Fibroblast of skin of right quadriceps (primary cell): ENCODE results near the gene ZNF438.
"Not testable (repeated sequence)": the region's sequence is repeated elsewhere in the genome, so short reads cannot be mapped to it uniquely, and the experiment has no call there.

ENCODE experiments used
- DNase-seq: peaks from one replicate; pipeline ENCODE4 v3.0.0-alpha.2; 2013

Gene ZNF438

DNA sequence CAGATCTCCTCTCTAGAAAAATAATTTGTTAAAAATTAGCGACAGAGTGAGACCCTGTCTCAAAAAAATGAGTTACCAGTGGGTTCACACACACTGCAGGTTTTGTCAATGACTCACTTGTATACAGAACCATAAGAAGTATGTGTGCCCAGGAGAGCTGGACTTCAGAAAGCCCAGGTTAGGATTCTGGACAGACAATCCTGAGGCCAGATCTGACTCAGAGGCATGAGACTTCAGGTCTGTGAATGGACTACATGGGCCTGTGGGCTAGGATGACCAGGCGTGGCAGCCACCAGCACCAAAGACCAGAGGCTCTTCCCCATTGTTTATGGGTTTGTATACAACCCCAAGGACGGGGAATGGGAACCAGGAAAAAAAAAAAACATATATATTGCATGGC lies 9.3 kb upstream of the ZNF438 start:
- DNase-seq: no peak

DNA sequence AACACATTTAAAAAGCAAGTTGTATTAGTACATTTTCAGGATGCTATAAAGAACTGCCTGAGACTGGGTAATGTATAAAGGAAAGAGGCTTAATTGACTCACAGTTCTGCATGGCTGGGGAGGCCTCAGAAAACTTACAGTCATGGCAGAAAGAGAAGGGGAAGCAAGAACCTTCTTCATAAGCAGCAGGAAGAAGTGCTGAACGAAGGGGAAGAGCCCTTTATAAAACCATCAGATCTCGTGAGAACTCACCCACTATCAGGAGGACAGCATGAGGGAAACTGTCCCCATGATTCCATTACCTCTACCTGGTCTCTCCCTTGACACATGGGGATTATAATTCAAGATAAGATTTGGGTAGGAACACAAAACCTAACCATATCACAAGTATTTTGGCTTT lies 7.3 kb upstream of the ZNF438 start:
- DNase-seq: not testable (repeated sequence)

- DNase-seq: no peak
Measured at GRCh38 chr10:31037749-31038148, 6.1 kb upstream of the ZNF438 start.

DNA sequence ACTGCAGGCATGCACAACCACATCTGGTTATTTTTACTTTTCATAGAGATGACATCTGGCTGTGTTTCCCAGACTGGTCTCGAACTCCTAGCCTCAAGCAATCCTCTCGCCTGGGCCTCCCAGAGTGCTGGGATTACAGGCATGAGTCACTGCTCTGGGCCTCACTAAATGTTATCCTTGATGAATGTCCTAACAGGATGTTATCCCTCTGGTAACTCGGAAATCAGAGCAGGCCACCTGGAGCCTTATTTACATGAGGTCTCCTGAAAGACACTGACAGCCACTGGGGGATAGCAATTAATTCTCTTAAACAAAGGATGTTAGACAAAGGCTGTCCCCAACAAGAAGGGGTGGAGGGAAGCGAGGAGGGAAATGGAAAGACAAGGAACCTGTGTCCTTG lies 4.5 kb upstream of the ZNF438 start:
- peak; percentile 50 for DNase-seq

DNA sequence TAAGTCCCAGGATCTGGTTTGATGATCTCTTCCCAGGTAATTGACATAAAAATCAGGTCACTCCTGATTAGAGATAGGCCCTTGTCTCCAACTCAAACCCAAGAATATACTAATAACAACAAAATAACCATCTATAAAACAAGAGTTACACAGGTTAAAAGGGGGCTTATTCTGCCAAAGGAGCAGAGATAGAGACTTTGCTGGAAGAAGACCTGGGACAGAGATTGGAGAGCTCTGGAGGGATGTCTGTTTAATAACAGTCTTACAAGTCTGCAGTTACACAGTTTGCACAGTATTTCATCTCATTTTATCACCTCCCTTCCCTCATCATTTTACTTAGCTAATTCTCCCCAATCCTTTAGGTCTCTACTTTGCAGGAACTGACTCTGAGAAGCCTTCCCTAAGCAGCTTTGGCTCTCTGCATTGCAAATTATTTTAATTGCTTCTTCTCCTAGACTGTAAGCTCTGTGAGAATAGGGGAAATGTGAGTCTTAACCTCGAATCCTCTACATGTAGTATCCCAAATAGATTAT lies 3.7 kb upstream of the ZNF438 start:
- no peak for DNase-seq

- DNase-seq: peak; percentile 94
Measured at GRCh38 chr10:31034098-31034909, 2.6 kb upstream of the ZNF438 start.

GRCh38 chr10:31033147-31033546 lies 1.5 kb upstream of the ZNF438 start:
- DNase-seq: no peak

GRCh38 chr10:31032258-31033132 lies 830 bp upstream of the ZNF438 start:
- peak; percentile 95 for DNase-seq

DNA sequence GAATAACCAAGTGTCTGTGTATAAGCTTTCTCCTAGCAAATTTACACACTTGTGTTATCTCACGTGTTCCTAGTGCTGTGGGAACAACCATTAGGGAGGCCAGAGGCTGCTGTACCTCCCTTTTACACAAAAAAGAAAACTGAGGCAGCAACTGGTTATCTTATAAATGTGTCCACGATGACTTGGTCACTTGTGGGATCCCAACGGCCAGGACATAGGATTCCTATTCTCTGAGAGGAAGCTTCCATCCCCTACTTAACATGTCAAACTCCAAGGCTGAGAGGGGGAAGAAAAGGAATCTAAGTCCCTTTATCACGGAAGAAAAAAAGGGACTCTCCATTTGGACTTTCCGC lies 484 bp downstream of the ZNF438 start:
- DNase-seq: no peak

GRCh38 chr10:31030800-31031199 lies 865 bp downstream of the ZNF438 start:
- DNase-seq: no peak

GRCh38 chr10:31030260-31030659 lies 1.4 kb downstream of the ZNF438 start:
- no peak for DNase-seq

GRCh38 chr10:31028081-31028480 lies 3.6 kb downstream of the ZNF438 start:
- peak; percentile 39 for DNase-seq

DNA sequence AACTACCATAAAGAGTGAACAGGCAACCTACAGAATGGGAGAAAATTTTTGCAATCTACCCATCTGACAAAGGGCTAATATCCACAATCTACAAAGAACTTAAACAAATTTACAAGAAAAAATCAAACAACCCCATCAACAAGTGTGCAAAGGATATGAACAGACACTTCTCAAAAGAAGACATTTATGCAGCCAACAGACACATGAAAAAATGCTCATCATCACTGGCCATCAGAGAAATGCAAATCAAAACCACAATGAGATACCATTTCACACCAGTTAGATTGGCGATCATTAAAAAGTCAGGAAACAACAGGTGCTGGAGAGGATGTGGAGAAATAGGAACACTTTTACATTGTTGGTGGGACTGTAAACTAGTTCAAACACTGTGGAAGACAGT lies 5.4 kb downstream of the ZNF438 start:
- not testable (repeated sequence) for DNase-seq

DNA sequence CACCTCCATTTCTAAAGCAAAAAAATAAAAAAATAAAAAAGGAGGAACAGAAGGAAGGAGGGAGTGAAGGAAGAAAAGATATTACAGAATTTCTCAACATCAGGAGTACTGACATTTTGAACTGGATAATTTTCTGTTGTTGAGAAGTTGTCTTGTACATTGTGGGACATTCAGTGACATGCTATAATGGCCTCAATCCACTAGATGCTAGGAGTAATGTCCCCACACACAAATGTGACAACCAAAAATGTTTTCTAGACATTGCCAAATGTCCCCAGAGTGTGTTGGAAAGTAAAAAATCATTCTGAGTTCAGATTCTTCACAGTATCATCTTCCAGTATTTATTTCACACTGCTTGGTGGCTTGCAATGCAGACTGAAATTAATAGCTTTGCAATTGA lies 6.5 kb downstream of the ZNF438 start:
- DNase-seq: no peak

DNA sequence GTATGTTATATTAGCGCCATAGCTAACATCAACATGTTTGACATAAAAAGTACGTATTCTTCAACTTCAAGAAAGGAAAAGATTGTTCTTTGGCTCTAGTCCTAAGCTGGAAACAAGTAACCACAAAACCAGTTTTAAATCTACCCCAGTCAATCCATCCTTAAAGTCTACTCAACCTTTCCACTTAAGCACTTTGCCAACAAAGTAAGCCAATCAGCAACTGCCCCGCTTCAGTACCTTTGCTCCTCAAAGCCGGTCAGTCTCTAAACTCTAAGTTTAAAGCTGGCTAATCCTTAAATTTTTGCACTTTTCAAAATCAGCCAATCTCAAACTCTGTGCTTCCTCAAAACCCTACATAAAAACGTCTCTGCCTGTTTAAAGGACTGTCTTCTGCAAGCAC lies 8.1 kb downstream of the ZNF438 start:
- no peak for DNase-seq

GRCh38 chr10:31020209-31020608 lies 11.5 kb downstream of the ZNF438 start:
- no peak for DNase-seq

DNA sequence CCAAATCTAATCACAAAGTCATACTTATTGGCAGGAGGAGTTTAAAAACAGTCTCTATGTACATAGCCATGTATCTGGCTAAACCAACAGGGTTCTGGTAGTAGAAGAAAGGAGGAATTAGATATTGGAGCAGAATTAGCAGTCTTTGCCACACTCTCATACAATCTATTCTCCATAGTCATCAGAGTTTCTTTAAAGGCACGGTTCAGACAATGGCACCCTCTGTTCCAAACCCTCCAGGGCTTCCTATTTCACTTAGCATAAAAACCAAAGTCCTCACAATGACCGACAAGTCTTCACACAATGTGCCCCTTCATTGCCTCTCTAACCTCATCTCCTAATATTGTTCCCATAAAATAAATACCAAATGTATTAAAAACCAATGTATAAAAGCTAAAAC lies 12.7 kb downstream of the ZNF438 start:
- no peak for DNase-seq

DNA sequence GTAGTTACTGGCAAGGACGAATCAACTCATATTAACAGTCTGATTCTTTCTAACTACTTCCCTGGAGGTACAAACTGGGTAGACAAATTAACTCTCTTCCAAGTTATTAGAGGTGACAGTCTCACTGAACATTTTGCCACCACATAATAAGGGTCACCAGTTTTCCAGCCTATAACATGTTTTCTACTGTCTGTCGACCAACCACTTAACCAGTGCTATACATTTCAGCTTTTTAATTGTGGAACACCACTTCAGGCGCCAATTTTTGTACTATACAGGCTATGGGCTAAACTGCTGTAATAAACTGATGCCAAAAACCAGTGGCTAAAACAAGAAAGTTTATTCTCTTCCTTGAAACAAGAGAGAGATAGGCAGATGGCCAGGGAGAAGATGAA lies 13.3 kb downstream of the ZNF438 start:
- DNase-seq: no peak

DNA sequence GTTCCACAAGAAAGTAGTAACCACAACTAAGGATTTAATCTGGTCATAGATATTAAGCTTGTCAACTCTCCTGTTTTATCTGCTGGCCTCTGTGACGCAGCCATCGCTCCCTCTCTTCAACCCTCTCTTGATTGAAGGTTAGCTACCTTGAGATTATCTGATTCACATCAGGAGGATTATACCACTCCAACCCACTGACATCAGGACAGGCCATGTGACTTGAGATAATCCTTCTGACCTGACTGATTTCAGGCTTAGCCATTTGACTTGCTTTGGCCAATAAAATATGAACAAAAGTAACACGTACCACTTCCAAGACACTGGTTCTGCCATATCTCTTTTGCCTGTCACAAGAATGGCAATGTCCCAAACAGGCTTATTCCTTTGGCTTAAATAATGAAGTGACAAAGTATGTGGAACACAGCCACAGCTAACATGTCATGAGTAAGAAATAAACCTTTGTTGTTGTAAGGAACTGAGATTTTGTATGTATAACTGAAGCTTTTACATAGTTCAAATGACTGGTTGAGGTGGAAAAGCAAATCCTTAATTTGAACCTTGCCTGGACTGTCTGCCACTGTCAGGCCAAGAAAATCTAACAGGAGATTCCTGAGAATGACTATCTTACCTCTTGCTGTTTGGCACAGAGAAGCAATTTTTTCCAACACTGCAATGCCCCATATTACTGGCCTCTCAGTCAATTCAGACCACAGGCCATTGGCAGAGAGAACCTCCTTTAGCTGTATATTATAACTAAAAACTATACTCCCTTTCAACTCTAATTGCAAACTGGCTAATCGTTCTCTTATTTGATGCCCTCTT lies 13.9 kb downstream of the ZNF438 start:
- DNase-seq: no peak

DNA sequence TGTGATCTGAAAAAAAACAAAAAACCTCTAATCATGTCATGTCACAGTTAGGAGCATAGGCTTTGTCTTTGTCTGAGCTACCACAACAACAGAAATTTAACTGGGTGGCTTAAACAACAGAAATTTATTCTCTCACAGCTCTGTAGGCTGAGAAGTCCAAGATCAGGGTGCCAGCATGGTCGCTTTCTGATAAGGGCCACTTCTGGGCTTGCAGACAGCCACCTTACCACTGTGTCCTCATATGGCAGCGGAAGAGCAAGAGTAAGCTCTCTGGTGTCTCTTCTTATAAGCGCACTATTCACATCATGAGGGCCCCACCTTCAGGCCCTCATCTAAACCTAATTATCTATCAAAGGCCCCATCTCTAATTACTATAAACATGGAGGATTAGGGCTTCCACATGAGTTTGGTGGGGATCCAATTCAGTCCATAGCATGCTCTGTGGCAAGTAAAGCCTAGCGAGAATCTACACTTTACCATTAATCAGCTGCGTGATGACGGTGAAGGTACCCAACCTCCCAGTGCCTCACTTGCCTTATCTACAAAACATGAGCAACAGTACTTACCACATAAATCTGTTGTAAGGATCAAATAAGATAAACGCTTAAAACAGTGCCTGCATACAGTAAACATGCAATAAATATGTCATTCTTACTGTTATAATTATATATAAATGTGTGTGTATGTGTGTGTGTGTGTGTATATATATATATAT lies 17.3 kb downstream of the ZNF438 start:
- no peak for DNase-seq

GRCh38 chr10:31013331-31013730 lies 18.3 kb downstream of the ZNF438 start:
- no peak for DNase-seq

DNA sequence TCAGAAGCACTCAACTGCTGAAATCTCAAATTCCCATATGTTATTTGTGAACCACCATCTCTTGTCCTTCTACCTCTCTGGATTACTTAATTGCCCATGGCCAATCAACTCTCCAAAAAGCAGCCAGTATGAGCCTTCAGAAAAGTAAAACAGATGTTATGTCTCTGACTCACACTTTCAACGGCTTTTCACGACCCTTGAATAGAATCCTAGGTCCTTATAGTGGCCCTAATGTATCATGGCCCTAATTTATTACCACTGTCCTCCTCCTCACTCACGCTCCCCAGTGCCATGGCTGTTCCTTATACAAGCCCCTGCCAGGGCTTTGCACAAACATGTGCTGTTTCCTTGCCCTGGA lies 20.0 kb downstream of the ZNF438 start:
- peak; percentile 55 for DNase-seq
